Measurements from ENCODE around the gene APLN.
A peak's percentile ranks its signal among the peaks of the same experiment; 100 is the strongest.

The APLN gene

DNA sequence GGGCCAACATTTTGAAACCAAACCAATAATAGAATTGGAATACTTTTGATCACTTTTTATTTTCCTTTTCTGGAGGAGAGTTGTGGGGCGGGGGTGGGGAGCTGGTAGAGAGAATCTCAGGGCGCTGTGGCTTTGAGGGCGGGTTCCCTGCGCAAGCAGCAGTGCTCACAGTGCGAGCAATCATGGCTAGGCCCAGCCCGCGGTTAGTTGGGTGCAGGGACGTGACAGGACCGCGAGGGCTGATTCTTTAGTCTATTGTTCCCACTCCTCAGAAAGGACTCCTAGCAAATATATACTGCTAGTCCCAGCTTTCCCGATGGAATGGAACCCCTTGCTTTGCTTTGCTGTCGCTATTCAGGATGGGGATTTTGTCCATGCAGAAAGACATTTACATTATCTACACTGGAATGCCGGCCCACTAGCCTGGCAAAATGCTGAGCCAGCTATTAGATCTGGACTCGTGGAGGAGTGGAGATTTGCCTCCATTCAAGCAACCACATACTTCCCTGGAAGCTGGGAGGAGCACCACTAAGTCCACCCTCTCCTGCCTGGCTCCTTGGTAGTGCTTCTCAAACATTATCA lies 23.9 kb upstream of the APLN start:
- DNase-seq, result no peak
- no peaks in the 10 kb centered on the region for H3K27me3 ChIP-seq (ENCODE audit: insufficient read depth, low read length, poor library complexity)
- no peak overlapping the region for H2BK120ac ChIP-seq (ENCODE audit: low read depth, low read length)
- no peak overlapping the region for H3K4me3 ChIP-seq (ENCODE audit: low read length)
- H3K23ac ChIP-seq (ENCODE audit: low read length), result no peak overlapping the region
- H2BK5ac ChIP-seq (ENCODE audit: low read length), result no peak overlapping the region
- no peaks in the 10 kb centered on the region for H3K79me1 ChIP-seq (ENCODE audit: low read length)
- no peaks in the 10 kb centered on the region for H3K4me1 ChIP-seq (ENCODE audit: control insufficient read depth, low read depth, low read length)
- H3K9ac ChIP-seq (ENCODE audit: low read length), result no peak overlapping the region
- H3K36me3 ChIP-seq (ENCODE audit: control insufficient read depth, insufficient read depth, low read length), result no peaks in the 10 kb centered on the region
- no peak overlapping the region for H2AK5ac ChIP-seq (ENCODE audit: low read length)
- no CpG with 5 or more reads among the region's 14 CpGs for WGBS (ENCODE audit: extremely low coverage, insufficient coverage, low lambda C conversion rate)
- H4K8ac ChIP-seq (ENCODE audit: low read depth, low read length), result no peak overlapping the region
- H3K27ac ChIP-seq (ENCODE audit: low read depth, low read length), result no peak overlapping the region
- no peaks in the 10 kb centered on the region for H3K79me2 ChIP-seq (ENCODE audit: control insufficient read depth, insufficient read depth, low read length)
- no peak overlapping the region for H3K18ac ChIP-seq (ENCODE audit: low read length)
- H4K5ac ChIP-seq (ENCODE audit: low read length), result no peak overlapping the region
- H3K4ac ChIP-seq (ENCODE audit: low read depth, low read length), result no peak overlapping the region
- no peak overlapping the region for H3K56ac ChIP-seq (ENCODE audit: low read length)
- no peak overlapping the region for H3K4me2 ChIP-seq (ENCODE audit: low read length)
- H2BK15ac ChIP-seq (replicated peaks; ENCODE audit: low read depth), result no peak overlapping the region

DNA sequence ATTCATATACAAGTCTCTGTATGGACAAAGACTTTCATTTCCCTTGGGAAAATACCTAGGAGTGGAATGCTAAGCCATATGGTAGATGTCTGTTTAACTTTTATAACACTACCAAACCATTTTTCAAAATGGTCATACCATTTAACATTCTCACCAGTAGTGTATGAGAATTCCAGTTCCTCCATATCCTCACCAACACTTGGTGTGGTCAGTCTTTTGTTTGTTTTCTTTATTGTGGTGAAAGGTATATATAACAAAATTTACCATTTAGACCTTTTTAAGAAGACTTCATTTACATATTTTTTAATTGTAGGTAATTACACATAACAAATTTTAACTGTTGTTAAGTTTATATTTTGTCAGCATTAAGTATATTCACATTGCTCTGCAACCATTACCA lies 12.7 kb upstream of the APLN start:
- Histone ChIP-seq H3K4ac (ENCODE audit: low read depth, low read length) (no peak overlapping the region), H3K4me2 (ENCODE audit: low read length) (no peak overlapping the region), H3K4me1 (ENCODE audit: control insufficient read depth, low read depth, low read length) (no peaks in the 10 kb centered on the region), H2BK15ac (replicated peaks; ENCODE audit: low read depth) (no peak overlapping the region), H3K9ac (ENCODE audit: low read length) (no peak overlapping the region), H2AK5ac (ENCODE audit: low read length) (no peak overlapping the region), H2BK120ac (ENCODE audit: low read depth, low read length) (no peak overlapping the region), H4K8ac (ENCODE audit: low read depth, low read length) (no peak overlapping the region), H2BK5ac (ENCODE audit: low read length) (no peak overlapping the region), H3K27ac (ENCODE audit: low read depth, low read length) (no peak overlapping the region), H3K36me3 (ENCODE audit: control insufficient read depth, insufficient read depth, low read length) (no peaks in the 10 kb centered on the region), H3K56ac (ENCODE audit: low read length) (no peak overlapping the region), H4K5ac (ENCODE audit: low read length) (no peak overlapping the region), H3K4me3 (ENCODE audit: low read length) (no peak overlapping the region), H3K23ac (ENCODE audit: low read length) (no peak overlapping the region), H3K79me1 (ENCODE audit: low read length) (no peaks in the 10 kb centered on the region), H3K18ac (ENCODE audit: low read length) (no peak overlapping the region), H3K79me2 (ENCODE audit: control insufficient read depth, insufficient read depth, low read length) (no peaks in the 10 kb centered on the region), H3K27me3 (ENCODE audit: insufficient read depth, low read length, poor library complexity) (no peaks in the 10 kb centered on the region)
- no peak for DNase-seq

DNA sequence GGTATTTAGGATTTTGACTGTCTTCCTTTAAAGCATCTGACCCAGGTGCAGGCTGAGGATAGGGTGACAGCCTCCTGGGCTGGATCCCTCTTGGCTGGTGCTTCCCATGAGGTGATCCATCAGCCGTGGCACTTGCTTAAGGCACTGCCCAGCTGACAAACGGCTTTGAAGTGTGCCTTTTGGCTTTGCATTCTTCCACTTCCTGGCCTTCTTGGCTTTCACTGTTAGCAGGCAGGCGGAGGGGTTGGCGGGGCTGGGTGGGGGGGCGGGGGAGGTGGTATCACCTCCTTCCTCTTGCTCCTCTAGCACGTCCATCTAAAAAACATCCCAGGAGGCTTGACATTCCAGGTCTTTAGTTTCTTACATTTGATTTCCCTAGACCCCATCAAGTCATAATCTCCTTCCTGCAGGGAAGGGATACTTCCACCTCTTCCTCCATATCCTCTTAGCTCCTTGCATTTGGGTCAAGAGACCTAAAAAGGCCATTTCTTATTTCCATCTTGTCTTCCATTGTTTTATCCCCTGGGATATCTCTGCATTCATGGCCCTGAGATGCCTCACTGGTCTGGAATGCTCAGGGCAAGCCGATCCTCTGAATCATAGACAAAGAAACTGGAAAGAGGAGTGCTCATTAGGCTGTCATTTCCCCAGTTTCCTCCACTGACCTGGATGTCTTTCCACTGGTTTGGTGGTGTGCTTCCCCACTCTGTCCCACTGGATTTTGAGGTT lies 11.3 kb upstream of the APLN start:
- H3K27me3 ChIP-seq (ENCODE audit: insufficient read depth, low read length, poor library complexity), result no peaks in the 10 kb centered on the region
- H3K4ac ChIP-seq (ENCODE audit: low read depth, low read length), result no peak overlapping the region
- no peak overlapping the region for H2BK15ac ChIP-seq (replicated peaks; ENCODE audit: low read depth)
- H3K79me2 ChIP-seq (ENCODE audit: control insufficient read depth, insufficient read depth, low read length), result no peaks in the 10 kb centered on the region
- H4K5ac ChIP-seq (ENCODE audit: low read length), result no peak overlapping the region
- WGBS (ENCODE audit: extremely low coverage, insufficient coverage, low lambda C conversion rate), result no CpG with 5 or more reads among the region's 7 CpGs
- H2BK120ac ChIP-seq (ENCODE audit: low read depth, low read length), result no peak overlapping the region
- H4K8ac ChIP-seq (ENCODE audit: low read depth, low read length), result no peak overlapping the region
- no peaks in the 10 kb centered on the region for H3K4me1 ChIP-seq (ENCODE audit: control insufficient read depth, low read depth, low read length)
- no peaks in the 10 kb centered on the region for H3K36me3 ChIP-seq (ENCODE audit: control insufficient read depth, insufficient read depth, low read length)
- peak; percentile 93 for DNase-seq
- no peaks in the 10 kb centered on the region for H3K79me1 ChIP-seq (ENCODE audit: low read length)
- no peak overlapping the region for H3K4me2 ChIP-seq (ENCODE audit: low read length)
- no peak overlapping the region for H3K18ac ChIP-seq (ENCODE audit: low read length)
- no peak overlapping the region for H2BK5ac ChIP-seq (ENCODE audit: low read length)
- no peak overlapping the region for H2AK5ac ChIP-seq (ENCODE audit: low read length)
- no peak overlapping the region for H3K4me3 ChIP-seq (ENCODE audit: low read length)
- H3K9ac ChIP-seq (ENCODE audit: low read length), result no peak overlapping the region
- H3K23ac ChIP-seq (ENCODE audit: low read length), result no peak overlapping the region
- H3K27ac ChIP-seq (ENCODE audit: low read depth, low read length), result peak overlapping the region; percentile 70
- no peak overlapping the region for H3K56ac ChIP-seq (ENCODE audit: low read length)

DNA sequence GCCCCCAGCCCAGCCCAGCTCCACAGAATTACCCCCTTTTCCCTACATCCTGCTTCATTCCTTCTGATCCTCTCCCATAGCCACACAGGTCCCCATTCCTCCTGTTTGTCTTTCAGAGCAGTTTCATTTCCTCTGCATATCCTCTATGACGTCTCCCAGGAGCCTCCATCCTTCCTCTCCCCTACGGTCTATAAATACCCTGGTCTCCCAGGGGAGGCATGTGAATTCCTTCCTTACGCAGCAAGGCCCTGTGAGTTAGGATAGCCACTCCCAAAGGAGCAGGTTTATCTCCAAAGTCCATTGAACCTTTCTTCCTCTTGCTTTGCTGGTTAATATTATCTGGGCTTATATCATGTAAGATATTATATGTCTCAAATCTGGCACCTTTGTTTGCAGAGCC lies 8.4 kb upstream of the APLN start:
- no peak overlapping the region for H2AK5ac ChIP-seq (ENCODE audit: low read length)
- H4K8ac ChIP-seq (ENCODE audit: low read depth, low read length), result no peak overlapping the region
- H2BK5ac ChIP-seq (ENCODE audit: low read length), result no peak overlapping the region
- no peak overlapping the region for H3K9ac ChIP-seq (ENCODE audit: low read length)
- H3K4ac ChIP-seq (ENCODE audit: low read depth, low read length), result no peak overlapping the region
- H2BK15ac ChIP-seq (replicated peaks; ENCODE audit: low read depth), result no peak overlapping the region
- H3K27ac ChIP-seq (ENCODE audit: low read depth, low read length), result no peak overlapping the region
- WGBS (ENCODE audit: extremely low coverage, insufficient coverage, low lambda C conversion rate), result no CpG with 5 or more reads among the region's 3 CpGs
- no peaks in the 10 kb centered on the region for H3K27me3 ChIP-seq (ENCODE audit: insufficient read depth, low read length, poor library complexity)
- H3K23ac ChIP-seq (ENCODE audit: low read length), result no peak overlapping the region
- DNase-seq, result peak; percentile 46
- no peak overlapping the region for H2BK120ac ChIP-seq (ENCODE audit: low read depth, low read length)
- no peak overlapping the region for H3K4me2 ChIP-seq (ENCODE audit: low read length)
- H3K4me3 ChIP-seq (ENCODE audit: low read length), result no peak overlapping the region
- H3K18ac ChIP-seq (ENCODE audit: low read length), result no peak overlapping the region
- no peaks in the 10 kb centered on the region for H3K4me1 ChIP-seq (ENCODE audit: control insufficient read depth, low read depth, low read length)
- no peaks in the 10 kb centered on the region for H3K79me1 ChIP-seq (ENCODE audit: low read length)
- no peak overlapping the region for H3K56ac ChIP-seq (ENCODE audit: low read length)
- no peaks in the 10 kb centered on the region for H3K36me3 ChIP-seq (ENCODE audit: control insufficient read depth, insufficient read depth, low read length)
- no peaks in the 10 kb centered on the region for H3K79me2 ChIP-seq (ENCODE audit: control insufficient read depth, insufficient read depth, low read length)
- H4K5ac ChIP-seq (ENCODE audit: low read length), result no peak overlapping the region

DNA sequence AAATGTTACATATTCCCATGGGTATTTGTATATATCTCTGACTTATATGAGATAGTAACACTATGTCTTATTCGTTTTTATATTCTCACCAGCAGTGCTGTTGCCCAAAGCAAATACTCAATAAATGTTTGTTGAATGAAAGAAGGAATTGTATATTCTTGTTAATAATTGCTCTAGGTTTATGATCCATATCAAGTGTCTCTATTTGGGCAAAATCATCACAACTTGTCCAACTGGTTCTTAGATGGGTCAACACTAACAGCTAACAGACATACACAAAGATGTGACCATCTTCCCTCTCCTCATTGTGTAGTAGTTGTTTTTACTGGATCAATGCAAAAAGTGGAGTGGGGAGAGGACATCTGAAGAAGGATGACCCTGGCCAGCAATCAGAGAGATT lies 6.6 kb upstream of the APLN start:
- Histone ChIP-seq H4K8ac (ENCODE audit: low read depth, low read length) (no peak overlapping the region), H3K27me3 (ENCODE audit: insufficient read depth, low read length, poor library complexity) (no peaks in the 10 kb centered on the region), H3K56ac (ENCODE audit: low read length) (no peak overlapping the region), H3K9ac (ENCODE audit: low read length) (no peak overlapping the region), H3K79me1 (ENCODE audit: low read length) (no peaks in the 10 kb centered on the region), H3K27ac (ENCODE audit: low read depth, low read length) (no peak overlapping the region), H2AK5ac (ENCODE audit: low read length) (no peak overlapping the region), H4K5ac (ENCODE audit: low read length) (no peak overlapping the region), H3K4me1 (ENCODE audit: control insufficient read depth, low read depth, low read length) (no peaks in the 10 kb centered on the region), H3K4me2 (ENCODE audit: low read length) (no peak overlapping the region), H2BK15ac (replicated peaks; ENCODE audit: low read depth) (no peak overlapping the region), H2BK5ac (ENCODE audit: low read length) (no peak overlapping the region), H3K79me2 (ENCODE audit: control insufficient read depth, insufficient read depth, low read length) (no peaks in the 10 kb centered on the region), H2BK120ac (ENCODE audit: low read depth, low read length) (no peak overlapping the region), H3K4ac (ENCODE audit: low read depth, low read length) (no peak overlapping the region), H3K18ac (ENCODE audit: low read length) (no peak overlapping the region), H3K23ac (ENCODE audit: low read length) (no peak overlapping the region), H3K4me3 (ENCODE audit: low read length) (no peak overlapping the region), H3K36me3 (ENCODE audit: control insufficient read depth, insufficient read depth, low read length) (no peaks in the 10 kb centered on the region)
- DNase-seq, result no peak
- WGBS (ENCODE audit: extremely low coverage, insufficient coverage, low lambda C conversion rate), result no CpG with 5 or more reads among the region's 1 CpG

DNA sequence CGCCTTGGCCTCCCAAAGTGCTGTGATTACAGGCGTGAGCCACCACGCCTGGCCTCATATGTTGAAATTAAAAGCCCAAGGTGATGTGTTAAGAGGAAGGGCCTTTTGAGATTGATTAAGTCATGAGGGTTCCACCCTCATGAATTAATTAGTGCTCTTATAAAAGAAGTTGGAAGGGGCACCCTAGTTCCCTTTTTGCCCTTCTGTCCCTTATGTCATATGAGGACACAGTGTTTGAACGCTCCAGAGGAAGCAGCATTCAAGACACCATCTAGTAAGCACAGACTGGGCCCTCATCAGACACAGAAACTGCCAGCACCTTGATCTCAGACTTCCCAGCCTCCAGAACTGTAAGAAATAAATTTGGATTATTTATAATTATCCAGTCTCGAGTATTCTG lies 5.1 kb upstream of the APLN start:
- H2AK5ac ChIP-seq (ENCODE audit: low read length), result no peak overlapping the region
- H3K18ac ChIP-seq (ENCODE audit: low read length), result no peak overlapping the region
- H3K79me2 ChIP-seq (ENCODE audit: control insufficient read depth, insufficient read depth, low read length), result no peaks in the 10 kb centered on the region
- no peak overlapping the region for H3K56ac ChIP-seq (ENCODE audit: low read length)
- no CpG with 5 or more reads among the region's 5 CpGs for WGBS (ENCODE audit: extremely low coverage, insufficient coverage, low lambda C conversion rate)
- no peak overlapping the region for H4K8ac ChIP-seq (ENCODE audit: low read depth, low read length)
- no peaks in the 10 kb centered on the region for H3K36me3 ChIP-seq (ENCODE audit: control insufficient read depth, insufficient read depth, low read length)
- no peak overlapping the region for H3K23ac ChIP-seq (ENCODE audit: low read length)
- H2BK5ac ChIP-seq (ENCODE audit: low read length), result no peak overlapping the region
- H3K4me2 ChIP-seq (ENCODE audit: low read length), result no peak overlapping the region
- no peak for DNase-seq
- H3K4ac ChIP-seq (ENCODE audit: low read depth, low read length), result no peak overlapping the region
- H2BK15ac ChIP-seq (replicated peaks; ENCODE audit: low read depth), result no peak overlapping the region
- no peak overlapping the region for H3K27ac ChIP-seq (ENCODE audit: low read depth, low read length)
- H3K27me3 ChIP-seq (ENCODE audit: insufficient read depth, low read length, poor library complexity), result no peaks in the 10 kb centered on the region
- no peak overlapping the region for H3K4me3 ChIP-seq (ENCODE audit: low read length)
- H3K9ac ChIP-seq (ENCODE audit: low read length), result no peak overlapping the region
- H2BK120ac ChIP-seq (ENCODE audit: low read depth, low read length), result no peak overlapping the region
- no peaks in the 10 kb centered on the region for H3K79me1 ChIP-seq (ENCODE audit: low read length)
- H4K5ac ChIP-seq (ENCODE audit: low read length), result no peak overlapping the region
- no peaks in the 10 kb centered on the region for H3K4me1 ChIP-seq (ENCODE audit: control insufficient read depth, low read depth, low read length)

All from mesendoderm (in vitro differentiated cells).